GM19324 (cell line): ENCODE measurements around the gene OCA2.
A peak's percentile ranks its signal among the peaks of the same experiment; 100 is the strongest.

Experiments used
- ATAC-seq: cut with Tn5 transposase; IDR thresholded peaks from one replicate; pipeline ENCODE4 v1.9.1; 2021; ENCODE audit warnings: mild to moderate bottlenecking, moderate library complexity; ENCODE audit not compliant: unreplicated experiment, low FRiP score

Gene OCA2

GRCh38 chr15:28105793-28106192 is 6.7 kb upstream of the OCA2 start:
- ATAC-seq: no peak

- no peak for ATAC-seq
Measured at GRCh38 chr15:28105224-28105791, 6.2 kb upstream of the OCA2 start.

- no peak for ATAC-seq
Measured at GRCh38 chr15:28104326-28104725, 5.2 kb upstream of the OCA2 start.

GRCh38 chr15:28103831-28104230 is 4.7 kb upstream of the OCA2 start:
- ATAC-seq: no peak

- no peak for ATAC-seq
Measured at GRCh38 chr15:28101983-28102441, 2.9 kb upstream of the OCA2 start.

- no peak for ATAC-seq
Measured at GRCh38 chr15:28101201-28101600, 2.1 kb upstream of the OCA2 start.

GRCh38 chr15:28100516-28101195 is 1.5 kb upstream of the OCA2 start:
- no peak for ATAC-seq

GRCh38 chr15:28099555-28100140 is 533 bp upstream of the OCA2 start:
- ATAC-seq: no peak

GRCh38 chr15:28098360-28098765 is 752 bp downstream of the OCA2 start:
- ATAC-seq: no peak

GRCh38 chr15:28097656-28098359 is 1.3 kb downstream of the OCA2 start:
- no peak for ATAC-seq

GRCh38 chr15:28096670-28097431 is 2.3 kb downstream of the OCA2 start:
- peak; percentile 3 for ATAC-seq

- peak; percentile 22 for ATAC-seq
Measured at GRCh38 chr15:28096411-28096669, 2.8 kb downstream of the OCA2 start.

GRCh38 chr15:28094732-28095521 is 4.2 kb downstream of the OCA2 start:
- ATAC-seq: no peak

- ATAC-seq: no peak
Measured at GRCh38 chr15:28093752-28094535, 5.2 kb downstream of the OCA2 start.

- no peak for ATAC-seq
Measured at GRCh38 chr15:28091313-28091712, 7.8 kb downstream of the OCA2 start.

GRCh38 chr15:28086175-28086703 is 12.9 kb downstream of the OCA2 start:
- ATAC-seq: peak; percentile 92

- no peak for ATAC-seq
Measured at GRCh38 chr15:28085489-28086174, 13.5 kb downstream of the OCA2 start.

- ATAC-seq: no peak
Measured at GRCh38 chr15:28084547-28084946, 14.6 kb downstream of the OCA2 start.
